CD4-positive, alpha-beta T cell (primary cell): ENCODE data around the gene CRYBA2. TPM values are rescaled to one million over a fixed set of nuclear protein-coding genes. Genes with fewer than 3 reads are reported as not detected.

Source experiments
- ATAC-seq: fragments of 200-7000 bp; cut with Tn5 transposase; one replicate; pipeline ENCODE4 v1.10.0; 2022; ENCODE audit warnings: mild to moderate bottlenecking; ENCODE audit not compliant: poor library complexity
- CTCF ChIA-PET: fragments of 350-600 bp; sonication (Branson Sonifier 250); formaldehyde crosslinking; loops from one replicate; lab custom pipeline; 2021; ENCODE audit warnings: antibody characterized with exemption, inconsistent platforms; lab: Charles Lee
- POLR2A ChIA-PET: fragments of 350-600 bp; sonication (Branson Sonifier 250); formaldehyde crosslinking; loops from one replicate; lab custom pipeline; 2021; ENCODE audit warnings: antibody characterized with exemption, inconsistent platforms; lab: Charles Lee
- DNase-seq, 14 experiments: peaks; one replicate each; pipeline ENCODE4 v3.0.0-alpha.2; 2013 to 2020; ENCODE audit warnings: mixed read lengths in 2 of 14
- H3K27ac ChIP-seq, 2 donors: one replicate each; pipeline versions ENCODE4 v1.5.1 to v1.7.0; 2013; ENCODE audit warnings: low read length in 2 of 2, low read depth in 1 of 2, mild to moderate bottlenecking in 1 of 2
- H3K27me3 ChIP-seq, 2 experiments: 1 replicate in 1 of 2; 2 replicates in 1 of 2; pipeline versions ENCODE4 v1.6.1 to v1.7.0; 2013; ENCODE audit warnings: low read length in 2 of 2, control low read depth in 1 of 2, mild to moderate bottlenecking in 1 of 2, moderate library complexity in 1 of 2; ENCODE audit not compliant: insufficient read depth in 2 of 2, control insufficient read depth in 1 of 2
- H3K36me3 ChIP-seq: one replicate; pipeline ENCODE4 v1.6.1; 2013; ENCODE audit warnings: low read length, control low read depth; ENCODE audit not compliant: insufficient read depth
- H3K4me1 ChIP-seq: one replicate; pipeline ENCODE4 v1.6.1; 2013; ENCODE audit warnings: low read length, control low read depth; ENCODE audit not compliant: insufficient read depth
- H3K4me3 ChIP-seq: one replicate; pipeline ENCODE4 v1.5.1; 2013; ENCODE audit warnings: mild to moderate bottlenecking, low read length, moderate library complexity
- H3K9me3 ChIP-seq, 2 experiments: 1 replicate in 1 of 2; 2 replicates in 1 of 2; pipeline versions ENCODE4 v1.6.1 to v1.7.0; 2013; ENCODE audit warnings: low read length in 2 of 2, mild to moderate bottlenecking in 2 of 2, control low read depth in 1 of 2, moderate library complexity in 1 of 2; ENCODE audit not compliant: control insufficient read depth in 1 of 2, insufficient read depth in 1 of 2
- H3K27ac Mint-ChIP-seq: one replicate; pipeline ENCODE4 v1.8.0; 2020; ENCODE audit warnings: mixed read lengths
- H3K27me3 Mint-ChIP-seq: one replicate; pipeline ENCODE4 v1.8.0; 2021; ENCODE audit warnings: mixed read lengths
- H3K36me3 Mint-ChIP-seq: one replicate; pipeline ENCODE4 v1.8.0; 2021; ENCODE audit warnings: low read depth, mixed read lengths
- H3K4me1 Mint-ChIP-seq: one replicate; pipeline ENCODE4 v1.8.0; 2021; ENCODE audit warnings: low read depth, mixed read lengths
- H3K4me3 Mint-ChIP-seq: one replicate; pipeline ENCODE4 v1.8.0; 2020; ENCODE audit warnings: mild to moderate bottlenecking, mixed read lengths
- H3K9me3 Mint-ChIP-seq: one replicate; pipeline ENCODE4 v1.8.0; 2020; ENCODE audit warnings: mixed read lengths
- intact Hi-C, 2 experiments: fragments of 100-400 bp; cut with DNase I in 1 of 2; cut with micrococcal nuclease in 1 of 2; formaldehyde crosslinking; loops; one replicate each; pipeline versions ENCODE4 v1.15.1 to v1.9.0; 2023 to 2025; cut with DNase I, micrococcal nuclease
- total RNA-seq, 174 experiments: library from RNA in 2 of 174; stranded (reverse) in 2 of 174; gene quantifications; one replicate each; pipeline ENCODE4 v1.2.3 and lab custom pipeline; 2021 to 2026
- TF ChIP-seq, protein P1 (sequence below): fragments of 200-600 bp; IDR thresholded peaks from one replicate; pipeline ENCODE4 v1.8.0; 2022; ENCODE audit warnings: antibody characterized with exemption, mild to moderate bottlenecking

Gene CRYBA2
- total RNA-seq, 2 experiments from 2014 or later = not detected

DNA sequence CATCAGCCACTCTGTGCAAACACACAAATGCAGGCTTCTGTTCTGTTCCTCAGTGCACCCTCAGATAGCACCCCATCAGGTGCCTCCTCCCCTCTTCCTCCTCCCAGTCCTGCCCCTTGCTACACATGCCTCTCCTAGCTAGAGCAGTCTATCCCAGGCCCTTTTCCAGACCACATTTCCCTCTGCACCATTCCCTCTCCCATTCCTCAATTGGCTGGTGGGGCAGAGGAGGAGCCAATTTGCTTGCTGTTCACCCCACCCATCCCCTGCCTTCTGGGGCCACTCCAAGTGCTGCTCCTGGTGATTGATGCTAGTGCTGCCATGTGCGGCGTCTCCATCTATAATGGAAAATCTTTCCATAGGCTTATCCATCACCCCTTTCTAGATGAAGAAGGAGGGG, 42.7 kb upstream of the CRYBA2 start:
- TF ChIP-seq, protein P1, sequence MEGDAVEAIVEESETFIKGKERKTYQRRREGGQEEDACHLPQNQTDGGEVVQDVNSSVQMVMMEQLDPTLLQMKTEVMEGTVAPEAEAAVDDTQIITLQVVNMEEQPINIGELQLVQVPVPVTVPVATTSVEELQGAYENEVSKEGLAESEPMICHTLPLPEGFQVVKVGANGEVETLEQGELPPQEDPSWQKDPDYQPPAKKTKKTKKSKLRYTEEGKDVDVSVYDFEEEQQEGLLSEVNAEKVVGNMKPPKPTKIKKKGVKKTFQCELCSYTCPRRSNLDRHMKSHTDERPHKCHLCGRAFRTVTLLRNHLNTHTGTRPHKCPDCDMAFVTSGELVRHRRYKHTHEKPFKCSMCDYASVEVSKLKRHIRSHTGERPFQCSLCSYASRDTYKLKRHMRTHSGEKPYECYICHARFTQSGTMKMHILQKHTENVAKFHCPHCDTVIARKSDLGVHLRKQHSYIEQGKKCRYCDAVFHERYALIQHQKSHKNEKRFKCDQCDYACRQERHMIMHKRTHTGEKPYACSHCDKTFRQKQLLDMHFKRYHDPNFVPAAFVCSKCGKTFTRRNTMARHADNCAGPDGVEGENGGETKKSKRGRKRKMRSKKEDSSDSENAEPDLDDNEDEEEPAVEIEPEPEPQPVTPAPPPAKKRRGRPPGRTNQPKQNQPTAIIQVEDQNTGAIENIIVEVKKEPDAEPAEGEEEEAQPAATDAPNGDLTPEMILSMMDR = no peak
- no peak overlapping the region for H3K4me3 Mint-ChIP-seq
- peaks cover 0 to 7% of the 10 kb centered on the region in 2 experiments for H3K9me3 ChIP-seq
- no peak for ATAC-seq
- H3K9me3 Mint-ChIP-seq = no peaks in the 10 kb centered on the region
- intact Hi-C loops = no loop called here
- H3K27me3 ChIP-seq = peaks cover 15 to 48% of the 10 kb centered on the region in 2 experiments
- peaks cover 1% of the 10 kb centered on the region for H3K4me1 Mint-ChIP-seq
- H3K4me3 ChIP-seq = no peak overlapping the region
- peaks cover 74% of the 10 kb centered on the region for H3K27me3 Mint-ChIP-seq
- no peak overlapping the region for H3K27ac Mint-ChIP-seq
- H3K27ac ChIP-seq = no peak overlapping the region
- H3K4me1 ChIP-seq = no peaks in the 10 kb centered on the region
- no peaks in the 10 kb centered on the region for H3K36me3 ChIP-seq
- CTCF ChIA-PET = no interaction called here
- no peak for DNase-seq
- no peaks in the 10 kb centered on the region for H3K36me3 Mint-ChIP-seq
- POLR2A ChIA-PET = no interaction called here

DNA sequence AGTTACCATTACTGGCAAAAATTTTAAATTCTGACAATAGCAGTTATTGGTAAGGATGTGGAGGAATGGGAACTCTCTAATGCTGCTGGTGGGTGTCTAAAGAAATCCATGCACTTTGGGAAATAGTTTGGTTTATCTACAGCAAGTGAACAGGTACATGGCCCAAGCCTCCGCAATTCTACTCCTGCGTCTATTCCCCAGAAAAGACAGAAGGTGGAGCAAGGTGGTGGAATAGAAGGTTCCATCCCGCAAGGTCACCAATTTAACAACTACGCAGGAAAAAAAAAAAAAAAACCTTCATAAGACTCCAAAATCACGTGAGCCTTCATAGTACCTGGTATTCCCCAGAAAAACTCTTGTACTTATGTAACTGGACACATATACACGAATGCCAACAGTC, 41.6 kb upstream of the CRYBA2 start:
- ChIA-PET POLR2A (no interaction called here), CTCF (no interaction called here)
- Mint-ChIP-seq H3K4me3 (no peak overlapping the region), H3K27ac (no peak overlapping the region), H3K9me3 (no peaks in the 10 kb centered on the region), H3K36me3 (no peaks in the 10 kb centered on the region), H3K27me3 (peaks cover 71% of the 10 kb centered on the region), H3K4me1 (no peaks in the 10 kb centered on the region)
- peaks cover 0 to 7% of the 10 kb centered on the region in 2 experiments for H3K9me3 ChIP-seq
- DNase-seq (no peak), ATAC-seq (no peak)
- H3K4me1 ChIP-seq = no peaks in the 10 kb centered on the region
- H3K4me3 ChIP-seq = no peak overlapping the region
- peaks cover 9 to 38% of the 10 kb centered on the region in 2 experiments for H3K27me3 ChIP-seq
- H3K27ac ChIP-seq = no peak overlapping the region
- intact Hi-C loops = no loop called here
- no peaks in the 10 kb centered on the region for H3K36me3 ChIP-seq
- TF ChIP-seq, protein P1 = no peak

DNA sequence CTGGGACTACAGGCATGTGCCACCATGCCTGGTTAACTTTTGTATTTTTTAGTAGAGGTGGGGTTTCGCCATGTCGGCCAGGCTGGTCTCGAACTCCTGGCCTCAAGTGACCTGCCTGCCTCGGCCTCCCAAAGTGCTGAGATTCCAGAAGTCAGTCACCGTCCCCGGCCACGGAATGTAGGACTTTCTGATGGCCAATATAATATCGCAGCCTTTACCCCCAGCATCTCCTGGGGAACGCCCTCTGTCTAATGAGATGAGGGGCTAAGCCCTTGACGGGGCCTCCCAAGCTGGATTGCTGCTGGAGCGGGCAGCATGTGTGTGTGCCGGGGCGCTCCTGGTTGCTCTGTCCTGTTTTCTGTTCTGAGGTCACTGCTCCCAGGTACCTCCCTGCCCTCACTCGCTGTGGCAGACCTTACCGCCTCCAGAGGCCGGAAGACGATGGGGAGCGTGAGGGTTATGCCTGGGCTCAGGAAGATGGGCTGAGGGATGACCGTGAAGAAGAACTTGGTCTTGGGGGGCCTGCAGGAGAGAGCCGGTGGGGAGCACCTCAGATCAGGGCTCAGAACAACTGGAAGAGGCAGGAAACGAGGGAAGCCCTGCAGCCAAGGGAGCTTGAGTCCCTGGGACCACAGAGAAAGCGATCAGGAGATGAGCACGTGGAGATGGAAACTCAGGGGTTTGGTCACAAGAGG, 39.0 kb upstream of the CRYBA2 start:
- CTCF ChIA-PET = interaction anchor here (0.7 kb wide), 1 partner anchor 705 kb away, joined by 4 read pairs; no protein-coding TSS in a partner anchor
- Histone ChIP-seq H3K4me3 (no peak overlapping the region), H3K27me3 (peaks cover 3 to 25% of the 10 kb centered on the region in 2 experiments), H3K4me1 (no peaks in the 10 kb centered on the region), H3K9me3 (no peaks in the 10 kb centered on the region), H3K36me3 (no peaks in the 10 kb centered on the region), H3K27ac (no peak overlapping the region)
- Mint-ChIP-seq H3K4me3 (no peak overlapping the region), H3K27me3 (peaks cover 56% of the 10 kb centered on the region), H3K4me1 (no peaks in the 10 kb centered on the region), H3K36me3 (no peaks in the 10 kb centered on the region), H3K9me3 (no peaks in the 10 kb centered on the region), H3K27ac (no peak overlapping the region)
- intact Hi-C loops = no loop called here
- TF ChIP-seq, protein P1 = no peak
- ATAC-seq (no peak), DNase-seq (no peak)
- POLR2A ChIA-PET = no interaction called here
